ES-I3 (cell line): ENCODE data around the gene DDX20.

Source experiments
- H3K36me3 ChIP-seq: 2 replicates; pipeline ENCODE4 v1.6.1; 2013; ENCODE audit warnings: mild to moderate bottlenecking, low read length, control low read depth, moderate library complexity; ENCODE audit not compliant: insufficient read depth
- H3K4me1 ChIP-seq: 2 replicates; pipeline ENCODE4 v1.6.1; 2013; ENCODE audit warnings: mild to moderate bottlenecking, control low read depth, low read length; ENCODE audit not compliant: insufficient read depth
- H3K9ac ChIP-seq: 2 replicates; pipeline ENCODE4 v1.6.1; 2013; ENCODE audit warnings: low read depth, mild to moderate bottlenecking, low read length, moderate library complexity
- H3K9me3 ChIP-seq: 2 replicates; pipeline ENCODE4 v1.6.1; 2013; ENCODE audit warnings: mild to moderate bottlenecking, low read length, moderate library complexity; ENCODE audit not compliant: control insufficient read depth, insufficient read depth

DDX20 gene

DNA sequence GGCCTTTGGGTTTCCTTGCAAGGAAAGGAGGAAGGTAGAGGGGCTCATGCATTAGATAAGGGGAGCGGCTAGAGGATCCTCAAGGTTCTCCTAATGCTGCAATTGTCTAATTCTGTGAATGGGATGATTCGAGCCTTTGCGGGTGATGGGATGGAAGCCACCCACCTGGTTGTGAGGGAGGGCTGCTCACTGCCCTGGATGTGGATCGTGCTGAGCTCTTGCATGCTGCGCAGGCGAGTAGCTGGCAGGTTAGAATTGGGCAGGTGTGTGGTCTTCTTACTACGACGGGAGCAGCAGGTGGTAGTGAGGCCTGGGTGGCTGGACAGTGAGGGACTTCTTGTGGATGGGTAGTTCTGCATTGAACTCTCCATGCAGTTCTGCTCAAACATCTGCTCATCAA, 21.2 kb downstream of the DDX20 start:
- no peaks in the 10 kb centered on the region for H3K36me3 ChIP-seq
- H3K9ac ChIP-seq, result no peak overlapping the region
- H3K9me3 ChIP-seq, result no peaks in the 10 kb centered on the region; the same call in 1 of the 2 replicates

DNA sequence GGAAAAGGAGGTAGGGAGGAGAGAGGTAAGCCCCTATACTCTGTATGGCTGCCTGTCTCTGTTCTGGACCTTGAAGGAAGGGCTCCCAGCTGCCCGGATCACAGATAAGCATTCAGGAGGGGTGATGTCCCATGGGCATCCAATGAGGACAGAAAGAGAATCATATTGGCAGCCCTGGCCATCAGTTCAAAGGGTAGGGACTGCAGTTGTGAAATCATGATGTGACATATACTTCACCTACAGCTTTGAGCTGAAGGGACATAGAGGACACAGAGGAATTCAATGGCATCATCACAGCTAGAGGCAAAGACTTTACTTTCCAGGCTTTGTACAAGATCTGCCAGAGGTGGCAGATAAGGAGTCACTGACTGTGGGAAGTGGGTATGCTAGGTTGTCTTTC, 21.6 kb downstream of the DDX20 start:
- H3K9ac ChIP-seq, result no peak overlapping the region
- no peaks in the 10 kb centered on the region for H3K36me3 ChIP-seq
- H3K4me1 ChIP-seq, result peaks cover 10% of the 10 kb centered on the region; the same call in 1 of the 2 replicates
- no peaks in the 10 kb centered on the region; the same call in 1 of the 2 replicates for H3K9me3 ChIP-seq

More for the DNA sequence above, 21.2 kb downstream of the DDX20 start:
- peaks cover 10% of the 10 kb centered on the region; the same call in 1 of the 2 replicates for H3K4me1 ChIP-seq

- Histone ChIP-seq H3K9me3 (no peaks in the 10 kb centered on the region; the same call in 1 of the 2 replicates), H3K9ac (no peak overlapping the region), H3K4me1 (peaks cover 10% of the 10 kb centered on the region; the same call in 1 of the 2 replicates)
Observed at GRCh38 chr1:111778066-111778465, 22.4 kb downstream of the DDX20 start.

GRCh38 chr1:111778541-111779051, 22.9 kb downstream of the DDX20 start:
- Histone ChIP-seq H3K36me3 (no peaks in the 10 kb centered on the region), H3K9me3 (no peaks in the 10 kb centered on the region; the same call in 1 of the 2 replicates), H3K9ac (no peak overlapping the region), H3K4me1 (peaks cover 10% of the 10 kb centered on the region; the same call in 1 of the 2 replicates)

More at GRCh38 chr1:111778066-111778465, 22.4 kb downstream of the DDX20 start:
- no peaks in the 10 kb centered on the region for H3K36me3 ChIP-seq

DNA sequence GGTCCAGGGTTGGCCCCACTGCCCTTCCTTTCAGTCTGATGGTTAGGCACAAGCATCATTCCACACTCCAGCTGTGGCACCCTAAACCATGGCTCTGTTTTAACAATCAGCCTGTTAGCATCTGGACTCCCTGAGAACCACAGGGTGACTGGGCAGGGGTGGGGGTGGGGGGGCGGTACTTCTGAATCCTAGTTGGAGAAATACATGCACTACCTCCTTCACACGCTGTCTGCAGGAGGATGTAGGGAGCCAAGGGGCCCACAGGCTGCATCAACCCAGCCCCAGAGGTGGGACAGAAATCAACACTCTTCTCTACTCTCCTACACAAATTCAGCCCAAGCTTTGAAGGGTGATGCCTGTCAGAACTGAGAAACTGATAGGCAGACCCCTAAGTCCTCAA, 23.8 kb downstream of the DDX20 start:
- Histone ChIP-seq H3K9ac (no peak overlapping the region), H3K36me3 (no peaks in the 10 kb centered on the region), H3K4me1 (peaks cover 10% of the 10 kb centered on the region; the same call in 1 of the 2 replicates), H3K9me3 (no peaks in the 10 kb centered on the region; the same call in 1 of the 2 replicates)

- H3K9me3 ChIP-seq, result no peaks in the 10 kb centered on the region
- no peaks in the 10 kb centered on the region for H3K4me1 ChIP-seq
- no peak overlapping the region for H3K9ac ChIP-seq
- H3K36me3 ChIP-seq, result no peaks in the 10 kb centered on the region; the same call in 1 of the 2 replicates
Observed at GRCh38 chr1:111784273-111784901, 28.7 kb downstream of the DDX20 start.

- H3K9me3 ChIP-seq, result no peaks in the 10 kb centered on the region
- H3K4me1 ChIP-seq, result 0 out of 2 replicates have a peak, but pooled peaks cover 1% of the 10 kb centered on the region
- no peak overlapping the region for H3K9ac ChIP-seq
- H3K36me3 ChIP-seq, result no peaks in the 10 kb centered on the region; the same call in 1 of the 2 replicates
Observed at GRCh38 chr1:111786669-111787207, 31.0 kb downstream of the DDX20 start.

GRCh38 chr1:111789142-111789541, 33.4 kb downstream of the DDX20 start:
- no peaks in the 10 kb centered on the region for H3K9me3 ChIP-seq
- no peaks in the 10 kb centered on the region; the same call in 1 of the 2 replicates for H3K36me3 ChIP-seq
- no peak overlapping the region for H3K9ac ChIP-seq
- H3K4me1 ChIP-seq, result 0 out of 2 replicates have a peak, but pooled peaks cover 8% of the 10 kb centered on the region

DNA sequence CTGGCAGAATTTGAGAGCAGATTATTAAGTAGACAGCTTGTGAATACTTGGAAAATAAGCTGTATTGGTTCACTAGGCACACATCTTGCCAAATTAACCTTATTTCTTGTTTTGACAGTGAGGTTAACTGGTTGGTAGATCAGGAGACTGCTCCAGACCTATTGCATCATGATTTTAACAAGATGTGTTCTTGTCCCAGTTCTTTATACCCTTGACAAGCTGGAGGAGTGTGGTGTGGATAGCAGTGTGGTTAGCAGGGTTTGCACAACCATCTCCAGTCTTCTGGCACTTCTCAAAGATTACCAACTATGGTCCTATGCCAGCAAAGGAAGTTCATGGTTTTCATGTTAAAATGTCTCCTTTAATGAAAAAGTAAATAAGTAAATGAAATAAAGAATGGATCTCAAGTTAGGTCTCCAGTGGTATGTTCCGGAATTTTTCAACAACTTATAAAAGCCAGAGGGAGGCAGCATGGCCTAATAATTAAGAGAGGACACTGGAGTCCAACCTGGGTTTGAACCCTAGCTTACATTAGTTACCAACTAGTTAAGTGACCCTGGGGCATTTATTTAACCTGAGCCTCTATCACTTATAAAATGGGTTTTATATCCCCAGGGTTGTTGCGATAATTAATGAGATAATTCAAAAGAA, 34.1 kb downstream of the DDX20 start:
- no peak overlapping the region for H3K9ac ChIP-seq
- H3K9me3 ChIP-seq, result no peaks in the 10 kb centered on the region
- no peaks in the 10 kb centered on the region; the same call in 1 of the 2 replicates for H3K36me3 ChIP-seq
- 0 out of 2 replicates have a peak, but pooled peaks cover 8% of the 10 kb centered on the region for H3K4me1 ChIP-seq

- 0 out of 2 replicates have a peak, but pooled peaks cover 8% of the 10 kb centered on the region for H3K4me1 ChIP-seq
- H3K36me3 ChIP-seq, result no peaks in the 10 kb centered on the region; the same call in 1 of the 2 replicates
- H3K9ac ChIP-seq, result no peak overlapping the region
- H3K9me3 ChIP-seq, result no peaks in the 10 kb centered on the region
Observed at GRCh38 chr1:111791776-111792175, 36.1 kb downstream of the DDX20 start.

DNA sequence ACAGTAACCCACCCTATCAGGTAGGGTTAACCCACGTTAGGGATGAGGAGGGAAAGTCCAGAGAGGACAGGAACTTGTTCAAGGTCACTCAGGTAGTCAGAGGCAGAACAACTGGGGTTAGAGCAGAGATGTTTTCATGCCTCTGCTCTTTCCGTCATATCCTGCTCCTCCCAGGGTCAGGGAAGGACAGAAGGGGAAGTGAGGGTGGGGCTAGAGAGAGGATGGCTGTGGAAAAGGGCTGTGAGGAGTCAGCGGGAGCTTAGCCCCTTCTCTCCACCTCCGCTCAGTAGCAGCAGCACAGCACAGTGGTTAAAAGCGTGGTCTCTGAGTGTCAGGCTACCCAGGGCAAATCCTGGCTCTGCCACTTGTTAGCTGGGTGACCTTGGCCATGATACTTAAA, 36.5 kb downstream of the DDX20 start:
- Histone ChIP-seq H3K9me3 (no peaks in the 10 kb centered on the region), H3K36me3 (no peaks in the 10 kb centered on the region; the same call in 1 of the 2 replicates), H3K9ac (no peak overlapping the region), H3K4me1 (0 out of 2 replicates have a peak, but pooled peaks cover 8% of the 10 kb centered on the region)

GRCh38 chr1:111793923-111794322, 38.2 kb downstream of the DDX20 start:
- no peak overlapping the region for H3K9ac ChIP-seq
- no peaks in the 10 kb centered on the region for H3K9me3 ChIP-seq
- 0 out of 2 replicates have a peak, but pooled peaks cover 8% of the 10 kb centered on the region for H3K4me1 ChIP-seq
- H3K36me3 ChIP-seq, result no peaks in the 10 kb centered on the region

DNA sequence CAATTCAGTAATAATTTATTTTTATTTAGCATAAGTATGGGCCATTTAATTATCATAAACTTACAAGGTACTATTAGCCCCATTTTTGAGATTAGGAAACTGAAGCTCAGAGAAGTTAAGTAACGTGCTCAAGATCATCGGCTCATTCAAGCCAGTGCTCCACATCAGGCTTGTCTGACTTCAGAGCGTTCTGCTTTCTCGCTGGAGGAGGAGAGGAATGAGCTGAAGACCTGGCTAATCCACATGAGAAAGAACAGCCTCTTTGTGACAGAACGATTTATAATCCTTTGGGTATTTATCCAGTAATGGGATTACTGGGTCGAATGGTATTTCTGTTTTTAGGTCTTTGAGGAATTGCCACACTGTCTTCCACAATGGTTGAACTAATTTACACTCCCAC, 39.7 kb downstream of the DDX20 start:
- Histone ChIP-seq H3K36me3 (no peaks in the 10 kb centered on the region), H3K4me1 (0 out of 2 replicates have a peak, but pooled peaks cover 8% of the 10 kb centered on the region), H3K9ac (no peak overlapping the region), H3K9me3 (no peaks in the 10 kb centered on the region)

GRCh38 chr1:111798580-111798979, 42.9 kb downstream of the DDX20 start:
- Histone ChIP-seq H3K4me1 (no peaks in the 10 kb centered on the region), H3K9ac (no peak overlapping the region), H3K9me3 (no peaks in the 10 kb centered on the region), H3K36me3 (no peaks in the 10 kb centered on the region)
